ENCODE results near the gene PPP1CC. TPM values are rescaled to one million over a fixed set of nuclear protein-coding genes. Genes with fewer than 3 reads are reported as not detected.

Gene PPP1CC
- total and polyA plus RNA-seq, 8 donors = 33.3 to 92.7 (median 70.2) TPM

GRCh38 chr12:110677982-110678381 lies 64.7 kb downstream of the PPP1CC start:
- 68 to 90% methylated on average over 4 of the region's 4 CpGs for WGBS, 2 donors
- intact Hi-C loops (cut with DNase I) = no loop called here
- DNase-seq = no peak

GRCh38 chr12:110677206-110677911 lies 65.3 kb downstream of the PPP1CC start:
- Histone ChIP-seq H3K4me3 (no peak overlapping the region), H3K27ac (no peak overlapping the region), H3K36me3 (no peaks in the 10 kb centered on the region), H3K27me3 (no peaks in the 10 kb centered on the region), H3K4me1 (no peaks in the 10 kb centered on the region), H3K9me3 (no peaks in the 10 kb centered on the region)
- ATAC-seq (peak in 2 of 4 donors; percentile 32 to 72), DNase-seq (no peak), FAIRE-seq (no peak)
- 76 to 82% methylated on average over 5 of the region's 5 CpGs for WGBS, 2 donors
- TF ChIP-seq CTCF (IDR thresholded peaks at IDR 0.05) = no peak
- intact Hi-C loops (cut with DNase I) = no loop called here

More at GRCh38 chr12:110677982-110678381, 64.7 kb downstream of the PPP1CC start:
- Histone ChIP-seq H3K27me3 (no peaks in the 10 kb centered on the region), H3K36me3 (no peaks in the 10 kb centered on the region), H3K27ac (no peak overlapping the region), H3K4me1 (no peaks in the 10 kb centered on the region), H3K9me3 (no peaks in the 10 kb centered on the region), H3K4me3 (no peak overlapping the region)
- FAIRE-seq (no peak), ATAC-seq (no peak)
- no peak for TF ChIP-seq CTCF (IDR thresholded peaks at IDR 0.05)

- ATAC-seq = no peak
- WGBS, 2 donors = 61 to 76% methylated on average over 4 of the region's 4 CpGs
Observed at GRCh38 chr12:110676171-110676570, 66.5 kb downstream of the PPP1CC start.

GRCh38 chr12:110670161-110670701 lies 72.5 kb downstream of the PPP1CC start:
- FAIRE-seq (no peak), ATAC-seq (no peak), DNase-seq (no peak)
- Histone ChIP-seq H3K9me3 (no peaks in the 10 kb centered on the region), H3K27ac (no peak overlapping the region), H3K27me3 (no peaks in the 10 kb centered on the region), H3K4me1 (no peaks in the 10 kb centered on the region), H3K4me3 (no peak overlapping the region), H3K36me3 (no peaks in the 10 kb centered on the region)
- WGBS, 2 donors = 55 to 69% methylated on average over 4 of the region's 4 CpGs
- no peak for TF ChIP-seq CTCF (IDR thresholded peaks at IDR 0.05)
- intact Hi-C loops (cut with DNase I) = no loop called here

More at GRCh38 chr12:110676171-110676570, 66.5 kb downstream of the PPP1CC start:
- intact Hi-C loops (cut with DNase I) = no loop called here
- Histone ChIP-seq H3K9me3 (no peaks in the 10 kb centered on the region), H3K4me3 (no peak overlapping the region), H3K27me3 (no peaks in the 10 kb centered on the region), H3K27ac (no peak overlapping the region), H3K36me3 (no peaks in the 10 kb centered on the region), H3K4me1 (no peaks in the 10 kb centered on the region)
- TF ChIP-seq CTCF (IDR thresholded peaks at IDR 0.05) = no peak
- no peak for DNase-seq
- FAIRE-seq = no peak

Other genes starting within 250 kb of the PPP1CC start
- 10 to 100 TPM; 29.1 to 49.3 (median 36.5) TPM for gene VPS29, start 240.8 kb downstream of the PPP1CC start, total RNA-seq
- 100 to 1,000 TPM in 1 of 2 donors, 10 to 100 TPM in 1; 66.8 to 120 TPM for gene VPS29, start 240.8 kb downstream of the PPP1CC start, polyA plus RNA-seq
- under 1 TPM; 0.16 to 0.28 (median 0.22) TPM for gene RAD9B, start 240.6 kb downstream of the PPP1CC start, total RNA-seq
- gene RAD9B, start 240.6 kb downstream of the PPP1CC start, polyA plus RNA-seq = under 1 TPM in 1 of 2 donors, not detected in 1; 0.26 TPM
- gene PPTC7, start 159.6 kb downstream of the PPP1CC start, total RNA-seq = 1 to 10 TPM; 4.6 to 9.0 (median 6.2) TPM
- 1 to 10 TPM; 2.2 to 5.8 TPM for gene PPTC7, start 159.6 kb downstream of the PPP1CC start, polyA plus RNA-seq
- 10 to 100 TPM; 14.7 to 25.3 (median 17.6) TPM for gene TCTN1, start 128.8 kb downstream of the PPP1CC start, total RNA-seq
- gene TCTN1, start 128.8 kb downstream of the PPP1CC start, polyA plus RNA-seq = 10 to 100 TPM; 31.0 to 54.5 TPM
- gene HVCN1, start 53.8 kb downstream of the PPP1CC start, total RNA-seq = 1 to 10 TPM in 3 of 6 donors, under 1 TPM in 3; 0.42 to 5.2 (median 1.1) TPM
- 1 to 10 TPM; 1.5 to 2.0 TPM for gene HVCN1, start 53.8 kb downstream of the PPP1CC start, polyA plus RNA-seq
- gene CCDC63, start 104.1 kb upstream of the PPP1CC start, total RNA-seq = not detected
- not detected for gene CCDC63, start 104.1 kb upstream of the PPP1CC start, polyA plus RNA-seq
- gene MYL2, start 177.7 kb upstream of the PPP1CC start, total RNA-seq = 10 to 100 TPM in 1 of 6 donors, not detected in 5; 12.0 TPM
- gene MYL2, start 177.7 kb upstream of the PPP1CC start, polyA plus RNA-seq = 1 to 10 TPM; 1.6 to 7.1 TPM